HG03575 (cell line): Measurements from ENCODE around the gene TBATA.
"Not testable (repeated sequence)": the region's sequence is repeated elsewhere in the genome, so short reads cannot be mapped to it uniquely, and the experiment has no call there.

Experiments used
- ATAC-seq: cut with Tn5 transposase; IDR thresholded peaks from one replicate; pipeline ENCODE4 v1.9.1; 2021; ENCODE audit not compliant: unreplicated experiment, insufficient number of reproducible peaks, low FRiP score; ENCODE audit errors: extremely low read depth

TBATA gene

GRCh38 chr10:70769121-70769520, 16.1 kb downstream of the TBATA start:
- ATAC-seq: no peak

DNA sequence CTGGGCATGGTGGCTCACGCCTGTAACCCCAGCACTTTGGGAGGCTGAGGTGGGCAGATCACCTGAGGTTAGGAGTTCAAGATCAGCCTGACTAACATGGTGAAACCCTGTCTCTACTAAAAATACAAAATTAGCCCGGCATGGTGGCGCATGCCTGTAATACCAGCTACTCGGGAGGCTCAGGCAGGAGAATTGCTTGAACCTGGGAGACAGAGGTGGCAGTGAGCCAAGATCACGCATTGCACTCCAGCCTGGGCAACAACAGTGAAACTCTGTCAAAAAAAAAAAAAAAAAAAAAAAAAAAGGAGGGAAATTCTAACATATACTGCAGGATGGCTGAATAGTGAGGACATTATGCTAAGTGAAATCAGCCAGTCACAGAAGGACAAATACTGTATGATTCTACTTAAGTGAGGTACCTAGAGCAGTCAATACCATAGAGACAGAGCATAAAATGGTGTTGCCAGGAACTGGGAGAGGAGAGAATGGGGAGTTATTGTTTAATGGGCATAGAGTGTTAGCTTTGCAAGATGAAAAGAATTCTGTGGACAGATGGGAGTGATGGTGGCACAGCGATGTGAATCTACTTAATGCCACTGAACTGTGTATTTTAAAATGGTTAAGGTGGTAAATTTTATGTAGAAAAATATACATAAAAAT, 17.0 kb downstream of the TBATA start:
- not testable (repeated sequence) for ATAC-seq

DNA sequence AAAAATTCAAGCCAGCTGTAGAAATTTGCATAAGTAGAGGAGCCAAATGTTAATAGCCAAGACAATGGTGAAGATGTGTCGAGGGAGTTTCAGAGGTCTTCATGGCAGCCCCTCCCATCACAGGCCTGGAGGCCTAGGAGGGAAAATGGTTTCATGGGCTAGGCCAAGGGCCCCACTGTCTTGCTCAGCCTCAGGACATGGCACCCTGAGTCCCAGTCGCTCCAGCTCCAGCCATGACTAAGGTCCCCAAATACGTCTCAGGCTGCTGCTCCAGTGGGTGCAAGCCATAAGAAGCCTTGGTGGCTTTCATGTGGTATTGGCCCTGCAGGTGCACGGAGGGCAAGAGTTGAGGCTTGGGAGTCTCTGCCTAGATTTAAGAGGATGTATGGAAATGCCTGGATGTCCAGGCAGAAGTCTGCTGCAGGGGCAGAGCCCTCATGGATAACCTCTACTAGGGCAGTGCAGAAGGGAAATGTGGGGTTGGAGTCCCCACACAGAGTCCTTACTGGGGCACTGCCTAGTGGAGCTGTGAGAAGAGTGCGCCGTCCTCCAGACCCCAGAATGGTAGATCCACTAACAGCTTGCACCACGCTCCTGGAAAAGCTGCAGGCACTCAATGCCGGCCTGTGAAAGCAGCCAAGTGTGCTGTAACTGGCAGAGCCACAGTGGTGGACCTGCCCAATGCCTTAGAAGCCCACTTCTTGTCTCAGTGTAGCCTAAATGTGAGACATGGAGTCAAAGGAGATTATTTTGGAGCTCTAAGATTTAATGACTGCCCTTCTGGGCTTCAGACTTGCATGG, 19.2 kb downstream of the TBATA start:
- ATAC-seq: no peak

DNA sequence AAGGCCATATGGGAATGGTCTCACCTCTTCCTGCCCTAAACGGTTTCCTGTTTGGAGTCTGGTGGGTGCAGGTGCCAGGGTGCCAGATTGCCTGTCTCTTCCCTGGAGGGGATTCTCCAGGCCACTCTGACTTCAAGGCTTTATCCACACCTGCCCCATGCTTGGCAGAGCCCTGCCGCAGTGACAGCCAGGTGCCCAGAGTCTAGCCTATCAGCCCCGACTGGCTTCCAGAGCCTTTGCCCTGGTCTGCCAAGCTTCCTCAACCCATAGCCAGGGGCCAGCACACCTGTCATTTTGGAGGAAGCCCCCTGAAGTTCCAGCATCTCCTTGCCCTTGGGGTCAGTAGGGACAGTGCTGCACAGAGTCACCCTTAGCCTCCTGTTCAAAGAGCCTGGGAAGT, 21.6 kb downstream of the TBATA start:
- ATAC-seq: no peak

GRCh38 chr10:70762441-70763175, 22.6 kb downstream of the TBATA start:
- no peak for ATAC-seq

DNA sequence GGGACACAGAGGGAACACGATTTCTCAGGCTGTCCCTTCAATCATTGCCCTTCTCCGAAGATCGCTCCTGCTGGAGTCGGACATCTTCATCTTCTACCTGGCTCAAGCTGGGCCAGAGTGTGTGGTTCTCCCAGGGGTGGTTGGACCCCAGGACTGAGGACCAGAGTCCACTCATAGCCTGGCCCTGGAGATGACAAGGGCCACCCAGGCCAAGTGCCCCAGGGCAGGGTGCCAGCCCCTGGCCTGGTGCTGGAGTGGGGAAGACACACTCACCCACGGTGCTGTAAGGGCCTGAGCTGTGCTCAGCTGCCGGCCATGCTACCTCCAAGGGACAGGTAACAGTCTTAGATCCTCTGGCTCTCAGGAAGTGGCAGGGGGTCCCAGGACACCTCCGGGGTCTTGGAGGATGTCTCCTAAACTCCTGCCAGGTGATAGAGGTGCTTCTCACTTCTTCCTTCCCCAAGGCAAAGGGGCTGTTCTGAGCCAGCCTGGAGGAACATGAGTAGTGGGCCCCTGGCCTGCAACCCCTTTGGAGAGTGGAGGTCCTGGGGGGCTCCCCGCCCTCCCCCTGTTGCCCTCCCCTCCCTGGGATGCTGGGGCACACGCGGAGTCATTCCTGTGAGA, 23.3 kb downstream of the TBATA start:
- no peak for ATAC-seq

GRCh38 chr10:70761031-70761601, 24.1 kb downstream of the TBATA start:
- ATAC-seq: no peak

GRCh38 chr10:70760271-70760787, 24.8 kb downstream of the TBATA start:
- ATAC-seq: no peak

- no peak for ATAC-seq
Measured at GRCh38 chr10:70759781-70760180, 25.4 kb downstream of the TBATA start.

GRCh38 chr10:70758757-70759514, 26.2 kb downstream of the TBATA start:
- no peak for ATAC-seq

DNA sequence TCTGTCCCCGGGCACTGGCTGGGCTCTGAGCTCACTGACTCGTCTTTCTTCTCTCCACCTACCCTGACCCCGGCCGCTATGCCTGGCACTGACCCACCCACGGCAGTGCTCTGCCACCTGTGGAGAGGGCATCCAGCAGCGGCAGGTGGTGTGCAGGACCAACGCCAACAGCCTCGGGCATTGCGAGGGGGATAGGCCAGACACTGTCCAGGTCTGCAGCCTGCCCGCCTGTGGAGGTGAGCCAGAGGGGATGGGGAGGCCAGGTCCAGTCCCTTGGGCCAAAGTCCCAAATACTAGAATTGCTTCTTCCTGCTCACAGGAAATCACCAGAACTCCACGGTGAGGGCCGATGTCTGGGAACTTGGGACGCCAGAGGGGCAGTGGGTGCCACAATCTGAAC, 27.3 kb downstream of the TBATA start:
- ATAC-seq: no peak

DNA sequence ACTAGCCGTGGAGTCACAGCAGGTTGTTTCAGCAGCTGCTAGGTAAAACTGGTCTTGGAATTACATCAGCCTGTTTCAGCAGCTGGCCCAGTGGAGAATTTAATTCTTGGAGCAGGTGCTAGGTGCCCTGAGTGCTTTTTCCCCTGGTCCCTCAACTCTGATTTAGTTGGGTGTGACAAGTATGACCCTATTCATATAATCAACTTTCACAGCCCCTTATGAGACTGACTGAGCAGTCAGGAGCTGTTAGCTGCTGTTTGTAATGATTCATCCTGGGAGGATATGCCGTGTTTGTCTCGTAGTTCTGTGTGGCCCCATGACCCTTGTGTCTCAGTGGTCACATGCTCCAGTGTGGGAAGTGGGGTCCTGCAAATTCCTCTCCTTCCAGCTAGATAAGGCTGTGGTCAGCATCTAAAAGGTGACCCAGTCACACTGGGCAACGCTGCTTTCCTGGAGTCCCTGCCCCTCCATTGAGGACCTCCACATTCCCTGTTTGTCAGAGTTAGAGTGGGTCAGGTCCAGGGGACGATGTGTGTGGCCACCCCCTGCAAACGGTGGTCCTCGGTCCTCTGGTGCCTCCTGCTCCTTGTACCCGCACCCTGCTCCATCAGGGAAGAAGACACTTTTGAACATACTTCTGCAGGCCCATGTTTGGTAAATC, 28.3 kb downstream of the TBATA start:
- no peak for ATAC-seq

- ATAC-seq: no peak
Measured at GRCh38 chr10:70753841-70754621, 31.1 kb downstream of the TBATA start.

DNA sequence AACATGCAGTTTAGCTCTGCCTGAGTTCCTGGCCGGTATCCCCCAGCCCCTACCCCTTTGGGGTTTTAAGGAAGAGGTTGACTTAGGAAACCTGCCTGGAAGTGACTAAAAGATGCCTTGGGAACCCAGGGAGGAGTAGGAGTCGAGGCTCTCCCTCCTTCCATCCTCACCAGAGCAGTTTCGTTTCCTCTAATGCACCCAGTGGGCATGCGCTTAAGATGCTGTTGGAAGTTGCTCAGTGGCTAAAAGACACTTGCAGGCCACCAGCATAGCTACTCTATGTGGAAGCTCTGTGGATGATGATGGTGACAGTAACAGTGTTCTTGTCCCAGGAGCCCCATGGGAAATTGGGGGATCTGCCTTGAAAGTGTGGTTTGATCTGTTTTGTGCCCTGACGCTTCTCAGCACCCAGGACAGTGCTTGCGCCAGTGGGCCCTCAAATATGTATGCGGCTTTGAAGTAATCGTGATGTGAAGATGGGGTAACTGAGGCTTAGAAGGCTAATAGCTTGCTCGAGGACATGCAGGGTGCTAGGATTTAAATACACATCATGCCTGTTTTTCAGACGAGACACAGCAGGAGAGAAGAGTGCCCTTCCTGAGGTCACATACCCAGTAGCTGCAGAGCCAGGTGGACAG, 32.0 kb downstream of the TBATA start:
- no peak for ATAC-seq

- no peak for ATAC-seq
Measured at GRCh38 chr10:70752571-70752970, 32.6 kb downstream of the TBATA start.

DNA sequence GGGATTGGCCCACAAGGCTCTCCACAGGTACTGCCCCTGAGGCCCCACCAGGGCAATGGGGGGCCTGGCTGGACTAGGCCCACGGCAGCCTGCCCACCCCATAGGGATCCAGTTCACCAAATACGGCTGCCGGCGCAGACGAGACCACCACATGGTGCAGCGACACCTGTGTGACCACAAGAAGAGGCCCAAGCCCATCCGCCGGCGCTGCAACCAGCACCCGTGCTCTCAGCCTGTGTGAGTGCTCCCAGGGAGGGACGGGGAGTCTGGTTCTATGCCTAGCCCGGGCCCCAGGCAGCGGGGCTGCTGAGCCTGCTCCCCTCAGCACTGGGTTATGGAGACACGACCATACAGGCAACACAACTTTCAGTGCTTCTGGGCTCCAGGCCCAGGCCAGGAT, 33.2 kb downstream of the TBATA start:
- ATAC-seq: no peak

GRCh38 chr10:70751356-70751755, 33.8 kb downstream of the TBATA start:
- no peak for ATAC-seq
